HepG2 (cell line): ENCODE results near the gene TPRG1L. TPM values are rescaled to one million over a fixed set of nuclear protein-coding genes. Genes with fewer than 3 reads are reported as not detected.
A peak's percentile ranks its signal among the peaks of the same experiment; 100 is the strongest.

Experiments used
- EHMT2 ChIP-seq: fragments of 200-600 bp; sonication (generic); IDR thresholded peaks from 2 replicates; pipeline ENCODE4 v1.7.0; 2017; ENCODE audit warnings: antibody characterized with exemption, low read depth, low read length, borderline replicate concordance
- HOXA3 ChIP-seq: sonication (generic); formaldehyde crosslinking; IDR thresholded peaks from 2 replicates; pipeline ENCODE4 v1.5.0; 2020; ENCODE audit warnings: missing genetic modification reagents
- RBM39 ChIP-seq: fragments of 200-400 bp; formaldehyde crosslinking; IDR thresholded peaks from one replicate; pipeline ENCODE4 v1.6.1; 2018; ENCODE audit warnings: antibody characterized with exemption, mild to moderate bottlenecking, low read depth, low read length; ENCODE audit not compliant: poor library complexity, severe bottlenecking
- SYNCRIP ChIP-seq: fragments of 200-400 bp; formaldehyde crosslinking; IDR thresholded peaks from 2 replicates; pipeline ENCODE4 v1.6.1; 2018; ENCODE audit warnings: mild to moderate bottlenecking, low read depth, low read length; ENCODE audit not compliant: insufficient read depth
- ZNF232 ChIP-seq: sonication (generic); formaldehyde crosslinking; IDR thresholded peaks from 2 replicates; pipeline ENCODE4 v1.4.0; 2020; ENCODE audit warnings: missing genetic modification reagents, borderline replicate concordance
- ZNF33A ChIP-seq: sonication (generic); formaldehyde crosslinking; IDR thresholded peaks from 2 replicates; pipeline ENCODE4 v1.5.1; 2020; ENCODE audit warnings: missing genetic modification reagents, mild to moderate bottlenecking, moderate library complexity, borderline replicate concordance
- ZNF441 ChIP-seq: sonication (generic); formaldehyde crosslinking; IDR thresholded peaks from 2 replicates; pipeline ENCODE4 v1.7.0; 2021; ENCODE audit warnings: missing genetic modification reagents, borderline replicate concordance
- ZNF547 ChIP-seq: sonication (generic); formaldehyde crosslinking; IDR thresholded peaks from 2 replicates; pipeline ENCODE4 v1.5.1; 2020; ENCODE audit warnings: mild to moderate bottlenecking, missing genetic modification reagents
- ZNF766 ChIP-seq: sonication (generic); formaldehyde crosslinking; IDR thresholded peaks from 2 replicates; pipeline ENCODE4 v1.5.0; 2020; ENCODE audit warnings: missing genetic modification reagents, borderline replicate concordance
- ZNF768 ChIP-seq: sonication (generic); formaldehyde crosslinking; IDR thresholded peaks from 2 replicates; pipeline ENCODE4 v1.4.0; 2020; ENCODE audit warnings: missing genetic modification reagents
- polyA plus RNA-seq, 8 experiments: library from polyadenylated mRNA; depleted of rRNA in 3 of 8; stranded (reverse) in 7 of 8; unstranded in 1 of 8; fragments of >200 nt; fragmentation: Illumina TruSeq in 4 of 8; extraction: Trizol in 4 of 8; gene quantifications; 2 replicates each; pipeline versions ENCODE4 v1.2.1 to v1.2.3, GENCODE V29; 2011 to 2016; ENCODE audit warnings: low read depth in 4 of 8, missing spikeins in 1 of 8, mixed read lengths in 1 of 8; ENCODE audit not compliant: insufficient read depth in 1 of 8
- total RNA-seq, 5 experiments: library from RNA; depleted of rRNA; stranded (reverse); fragments of >200 nt; fragmentation: Illumina TruSeq; extraction: Trizol; gene quantifications; 2 replicates each; pipeline ENCODE4 v1.2.3, GENCODE V29; 2016; ENCODE audit warnings: low read depth in 1 of 5
- TF ChIP-seq, protein P1 (sequence below): sonication (generic); formaldehyde crosslinking; IDR thresholded peaks from 2 replicates; pipeline ENCODE4 v1.9.0; 2021; ENCODE audit warnings: missing genetic modification reagents, mild to moderate bottlenecking, borderline replicate concordance
- TF ChIP-seq, protein P2 (sequence below): sonication (generic); formaldehyde crosslinking; IDR thresholded peaks from 2 replicates; pipeline ENCODE4 v1.4.0; 2020; ENCODE audit warnings: missing genetic modification reagents
- TF ChIP-seq, protein P3 (sequence below): sonication (generic); formaldehyde crosslinking; IDR thresholded peaks from 2 replicates; pipeline ENCODE4 v1.4.0; 2020; ENCODE audit warnings: mild to moderate bottlenecking, missing genetic modification reagents
- TF ChIP-seq, protein P4 (sequence below): IDR thresholded peaks from 2 replicates; pipeline ENCODE4 v1.6.1; 2016
- TF ChIP-seq, protein P5 (sequence below): sonication (generic); formaldehyde crosslinking; IDR thresholded peaks from 2 replicates; pipeline ENCODE4 v1.4.0; 2020; ENCODE audit warnings: missing genetic modification reagents
- TF ChIP-seq, protein P6 (sequence below): sonication (generic); formaldehyde crosslinking; IDR thresholded peaks from 2 replicates; pipeline ENCODE4 v1.8.0; 2022; ENCODE audit warnings: low read depth, missing genetic modification reagents

TPRG1L gene
- total and polyA plus RNA-seq, 2 of the 13 experiments (the other 11 are each of a cell fraction or from before 2014, with no cell fraction given), result 21.3 to 37.4 TPM

DNA sequence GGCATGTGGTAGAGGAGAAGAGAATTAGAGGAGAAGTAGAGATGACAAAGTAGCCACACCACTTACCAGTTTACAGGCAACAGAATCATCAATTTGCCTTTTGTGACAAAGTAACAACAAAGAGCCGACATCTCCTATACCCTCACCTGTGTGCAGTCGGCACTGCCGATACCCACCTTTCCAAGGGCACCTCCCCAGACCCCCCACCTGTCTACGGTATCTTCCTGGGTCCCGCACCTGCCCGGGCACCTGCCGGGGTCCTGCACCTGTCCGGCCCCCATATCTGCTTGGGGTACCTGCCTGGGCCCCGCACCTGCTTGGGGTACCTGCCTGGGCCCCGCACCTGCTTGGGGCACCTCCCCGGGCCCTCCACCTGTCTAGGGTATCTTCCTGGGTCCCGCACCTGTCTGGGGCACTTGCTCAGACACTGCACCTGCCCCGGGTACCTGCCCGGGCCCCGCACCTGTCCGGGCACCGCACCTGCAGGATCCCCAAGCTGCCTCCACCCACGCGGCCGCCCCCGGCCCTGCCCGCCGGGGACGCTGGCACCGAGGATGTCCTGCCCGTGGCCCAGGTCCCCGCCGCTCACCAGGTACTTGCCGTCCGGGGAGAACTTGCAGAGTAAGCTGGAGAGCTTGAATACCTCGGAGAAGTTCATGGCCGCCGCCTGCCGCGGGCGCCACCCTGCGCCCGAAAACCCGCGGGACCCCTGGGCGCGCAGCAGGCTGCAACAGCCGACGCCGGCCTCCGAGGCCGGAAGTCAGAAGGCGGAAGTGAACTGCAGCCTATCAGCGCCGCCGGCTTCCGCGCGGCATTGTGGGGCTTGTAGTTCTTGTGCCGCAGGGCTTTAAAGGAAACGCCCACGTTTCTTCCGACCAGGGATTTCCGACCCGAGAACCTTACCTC lies 24.8 kb downstream of the TPRG1L start, which contains the start of gene WRAP73 (continued):
- TF ChIP-seq, protein P1, sequence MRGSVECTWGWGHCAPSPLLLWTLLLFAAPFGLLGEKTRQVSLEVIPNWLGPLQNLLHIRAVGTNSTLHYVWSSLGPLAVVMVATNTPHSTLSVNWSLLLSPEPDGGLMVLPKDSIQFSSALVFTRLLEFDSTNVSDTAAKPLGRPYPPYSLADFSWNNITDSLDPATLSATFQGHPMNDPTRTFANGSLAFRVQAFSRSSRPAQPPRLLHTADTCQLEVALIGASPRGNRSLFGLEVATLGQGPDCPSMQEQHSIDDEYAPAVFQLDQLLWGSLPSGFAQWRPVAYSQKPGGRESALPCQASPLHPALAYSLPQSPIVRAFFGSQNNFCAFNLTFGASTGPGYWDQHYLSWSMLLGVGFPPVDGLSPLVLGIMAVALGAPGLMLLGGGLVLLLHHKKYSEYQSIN (CRISPR knock-in tag), result no peak
- TF ChIP-seq, protein P2, sequence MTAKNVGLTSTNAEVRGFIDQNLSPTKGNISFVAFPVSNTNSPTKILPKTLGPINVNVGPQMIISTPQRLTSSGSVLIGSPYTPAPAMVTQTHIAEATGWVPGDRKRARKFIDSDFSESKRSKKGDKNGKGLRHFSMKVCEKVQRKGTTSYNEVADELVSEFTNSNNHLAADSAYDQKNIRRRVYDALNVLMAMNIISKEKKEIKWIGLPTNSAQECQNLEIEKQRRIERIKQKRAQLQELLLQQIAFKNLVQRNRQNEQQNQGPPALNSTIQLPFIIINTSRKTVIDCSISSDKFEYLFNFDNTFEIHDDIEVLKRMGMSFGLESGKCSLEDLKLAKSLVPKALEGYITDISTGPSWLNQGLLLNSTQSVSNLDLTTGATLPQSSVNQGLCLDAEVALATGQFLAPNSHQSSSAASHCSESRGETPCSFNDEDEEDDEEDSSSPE, result peak; percentile 66
- TF ChIP-seq ZNF768, result peak; percentile 41; the same call in 1 of the 2 replicates
- no peak for TF ChIP-seq ZNF441 (CRISPR knock-in tag)
- TF ChIP-seq HOXA3 (CRISPR knock-in tag), result peak; percentile 62; the same call in 1 of the 2 replicates
- peak; percentile 83 for TF ChIP-seq RBM39
- no peak for TF ChIP-seq SYNCRIP
- TF ChIP-seq EHMT2, result no peak
- TF ChIP-seq, protein P3, sequence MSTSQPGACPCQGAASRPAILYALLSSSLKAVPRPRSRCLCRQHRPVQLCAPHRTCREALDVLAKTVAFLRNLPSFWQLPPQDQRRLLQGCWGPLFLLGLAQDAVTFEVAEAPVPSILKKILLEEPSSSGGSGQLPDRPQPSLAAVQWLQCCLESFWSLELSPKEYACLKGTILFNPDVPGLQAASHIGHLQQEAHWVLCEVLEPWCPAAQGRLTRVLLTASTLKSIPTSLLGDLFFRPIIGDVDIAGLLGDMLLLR (CRISPR knock-in tag), result peak; percentile 53; the same call in 1 of the 2 replicates
- TF ChIP-seq ZNF232 (CRISPR knock-in tag), result no peak
- TF ChIP-seq, protein P4, sequence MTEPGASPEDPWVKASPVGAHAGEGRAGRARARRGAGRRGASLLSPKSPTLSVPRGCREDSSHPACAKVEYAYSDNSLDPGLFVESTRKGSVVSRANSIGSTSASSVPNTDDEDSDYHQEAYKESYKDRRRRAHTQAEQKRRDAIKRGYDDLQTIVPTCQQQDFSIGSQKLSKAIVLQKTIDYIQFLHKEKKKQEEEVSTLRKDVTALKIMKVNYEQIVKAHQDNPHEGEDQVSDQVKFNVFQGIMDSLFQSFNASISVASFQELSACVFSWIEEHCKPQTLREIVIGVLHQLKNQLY (CRISPR knock-in tag), result no peak
- TF ChIP-seq, protein P5, sequence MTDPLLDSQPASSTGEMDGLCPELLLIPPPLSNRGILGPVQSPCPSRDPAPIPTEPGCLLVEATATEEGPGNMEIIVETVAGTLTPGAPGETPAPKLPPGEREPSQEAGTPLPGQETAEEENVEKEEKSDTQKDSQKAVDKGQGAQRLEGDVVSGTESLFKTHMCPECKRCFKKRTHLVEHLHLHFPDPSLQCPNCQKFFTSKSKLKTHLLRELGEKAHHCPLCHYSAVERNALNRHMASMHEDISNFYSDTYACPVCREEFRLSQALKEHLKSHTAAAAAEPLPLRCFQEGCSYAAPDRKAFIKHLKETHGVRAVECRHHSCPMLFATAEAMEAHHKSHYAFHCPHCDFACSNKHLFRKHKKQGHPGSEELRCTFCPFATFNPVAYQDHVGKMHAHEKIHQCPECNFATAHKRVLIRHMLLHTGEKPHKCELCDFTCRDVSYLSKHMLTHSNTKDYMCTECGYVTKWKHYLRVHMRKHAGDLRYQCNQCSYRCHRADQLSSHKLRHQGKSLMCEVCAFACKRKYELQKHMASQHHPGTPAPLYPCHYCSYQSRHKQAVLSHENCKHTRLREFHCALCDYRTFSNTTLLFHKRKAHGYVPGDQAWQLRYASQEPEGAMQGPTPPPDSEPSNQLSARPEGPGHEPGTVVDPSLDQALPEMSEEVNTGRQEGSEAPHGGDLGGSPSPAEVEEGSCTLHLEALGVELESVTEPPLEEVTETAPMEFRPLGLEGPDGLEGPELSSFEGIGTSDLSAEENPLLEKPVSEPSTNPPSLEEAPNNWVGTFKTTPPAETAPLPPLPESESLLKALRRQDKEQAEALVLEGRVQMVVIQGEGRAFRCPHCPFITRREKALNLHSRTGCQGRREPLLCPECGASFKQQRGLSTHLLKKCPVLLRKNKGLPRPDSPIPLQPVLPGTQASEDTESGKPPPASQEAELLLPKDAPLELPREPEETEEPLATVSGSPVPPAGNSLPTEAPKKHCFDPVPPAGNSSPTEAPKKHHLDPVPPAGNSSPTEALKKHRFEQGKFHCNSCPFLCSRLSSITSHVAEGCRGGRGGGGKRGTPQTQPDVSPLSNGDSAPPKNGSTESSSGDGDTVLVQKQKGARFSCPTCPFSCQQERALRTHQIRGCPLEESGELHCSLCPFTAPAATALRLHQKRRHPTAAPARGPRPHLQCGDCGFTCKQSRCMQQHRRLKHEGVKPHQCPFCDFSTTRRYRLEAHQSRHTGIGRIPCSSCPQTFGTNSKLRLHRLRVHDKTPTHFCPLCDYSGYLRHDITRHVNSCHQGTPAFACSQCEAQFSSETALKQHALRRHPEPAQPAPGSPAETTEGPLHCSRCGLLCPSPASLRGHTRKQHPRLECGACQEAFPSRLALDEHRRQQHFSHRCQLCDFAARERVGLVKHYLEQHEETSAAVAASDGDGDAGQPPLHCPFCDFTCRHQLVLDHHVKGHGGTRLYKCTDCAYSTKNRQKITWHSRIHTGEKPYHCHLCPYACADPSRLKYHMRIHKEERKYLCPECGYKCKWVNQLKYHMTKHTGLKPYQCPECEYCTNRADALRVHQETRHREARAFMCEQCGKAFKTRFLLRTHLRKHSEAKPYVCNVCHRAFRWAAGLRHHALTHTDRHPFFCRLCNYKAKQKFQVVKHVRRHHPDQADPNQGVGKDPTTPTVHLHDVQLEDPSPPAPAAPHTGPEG (CRISPR knock-in tag), result no peak
- TF ChIP-seq ZNF547, result no peak
- TF ChIP-seq ZNF33A (CRISPR knock-in tag), result no peak
- TF ChIP-seq, protein P6, sequence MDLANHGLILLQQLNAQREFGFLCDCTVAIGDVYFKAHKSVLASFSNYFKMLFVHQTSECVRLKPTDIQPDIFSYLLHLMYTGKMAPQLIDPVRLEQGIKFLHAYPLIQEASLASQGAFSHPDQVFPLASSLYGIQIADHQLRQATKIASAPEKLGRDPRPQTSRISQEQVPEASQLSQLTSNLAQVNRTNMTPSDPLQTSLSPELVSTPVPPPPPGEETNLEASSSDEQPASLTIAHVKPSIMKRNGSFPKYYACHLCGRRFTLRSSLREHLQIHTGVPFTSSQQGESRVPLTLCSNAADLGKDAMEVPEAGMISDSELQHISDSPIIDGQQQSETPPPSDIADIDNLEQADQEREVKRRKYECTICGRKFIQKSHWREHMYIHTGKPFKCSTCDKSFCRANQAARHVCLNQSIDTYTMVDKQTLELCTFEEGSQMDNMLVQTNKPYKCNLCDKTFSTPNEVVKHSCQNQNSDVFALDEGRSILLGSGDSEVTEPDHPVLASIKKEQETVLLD (CRISPR knock-in tag), result no peak
- TF ChIP-seq ZNF766, result no peak
